ENCODE results near the gene EGFL7. TPM values are rescaled to one million over a fixed set of nuclear protein-coding genes. Genes with fewer than 3 reads are reported as not detected.

Gene EGFL7
- total and polyA plus RNA-seq, 2 of the 8 experiments (the other 6 are each of a cell fraction or from before 2014, with no cell fraction given) = 37.8 to 53.4 TPM

DNA sequence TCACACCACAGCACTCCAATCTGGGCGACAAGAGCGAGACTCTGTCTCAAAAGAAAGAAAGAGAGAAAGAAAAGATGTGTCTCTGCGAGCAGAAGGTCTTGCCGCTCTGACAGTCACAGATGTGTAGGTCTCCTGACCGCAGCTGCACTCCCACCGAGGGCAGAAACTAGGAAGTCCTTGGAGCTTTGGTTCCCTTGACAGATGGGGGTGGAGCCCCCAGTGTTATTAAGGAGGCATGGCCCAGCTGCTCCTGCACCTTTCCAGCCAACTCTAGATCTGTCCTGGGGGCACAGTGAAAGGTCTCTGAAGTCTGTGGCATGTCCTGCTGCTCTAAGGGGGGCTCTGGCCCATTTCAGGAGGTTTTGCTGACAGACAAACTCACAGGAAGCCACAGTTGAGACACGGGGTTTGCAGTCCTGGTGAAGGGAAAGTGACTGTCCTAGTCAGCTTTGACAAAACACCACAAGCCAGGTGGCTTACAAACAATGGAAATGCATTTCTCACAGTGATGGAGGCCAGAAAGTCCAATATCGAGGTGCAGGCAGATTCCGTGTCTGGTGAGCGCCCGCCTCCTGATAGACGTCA, 40.7 kb downstream of the EGFL7 start:
- H4K5ac ChIP-seq (ENCODE audit: insufficient read length, low read depth, low read length) = no peak overlapping the region
- no peaks in the 10 kb centered on the region for H3K79me1 ChIP-seq (ENCODE audit: low read depth, low read length)
- FAIRE-seq (no peak), DNase-seq (ENCODE audit: low read depth in 1 of 2, low spot score in 2 of 2) (no peak)
- H3K4me1 ChIP-seq (replicated peaks in 1 of 4; ENCODE audit: control insufficient read depth in 3 of 4, insufficient read depth in 4 of 4, low read length in 3 of 4) = peaks cover 0 to 7% (median 1%) of the 10 kb centered on the region in 4 experiments; a peak in 3 of 7 replicates
- no peak overlapping the region for H4K8ac ChIP-seq (ENCODE audit: extremely low read depth, insufficient read depth, low read length)
- peaks cover 0 to 2% (median 0%) of the 10 kb centered on the region in 4 experiments; a peak in 2 of 7 replicates for H3K27me3 ChIP-seq (replicated peaks in 1 of 4; ENCODE audit: control insufficient read depth in 3 of 4, extremely low read depth in 1 of 4, insufficient read depth in 3 of 4, low read length in 3 of 4)
- no peak overlapping the region for H3K27ac ChIP-seq (ENCODE audit: low read depth, low read length)
- H2AK5ac ChIP-seq (ENCODE audit: low read depth, low read length) = no peak overlapping the region
- H2BK5ac ChIP-seq (ENCODE audit: low read depth, low read length) = no peak overlapping the region
- H3K23ac ChIP-seq (ENCODE audit: insufficient read length) = no peak overlapping the region
- no peak overlapping the region for H3K4me3 ChIP-seq (ENCODE audit: extremely low read depth in 1 of 4, insufficient read depth in 2 of 4, low read depth in 3 of 4, low read length in 4 of 4)
- no peak overlapping the region for H3K14ac ChIP-seq (ENCODE audit: insufficient read length)
- H4K20me1 ChIP-seq (replicated peaks in 1 of 2; ENCODE audit: control insufficient read depth in 1 of 2, insufficient read depth in 2 of 2, low read length in 2 of 2) = no peaks in the 10 kb centered on the region
- ChIA-PET CTCF (ENCODE audit: partially characterized antibody) (interaction anchor here (1.4 to 1.6 kb wide), 3 partner anchors 9 to 332 kb away, joined by 3 to 5 read pairs (median 3); no protein-coding TSS in a partner anchor), POLR2A (ENCODE audit: partially characterized antibody) (interaction anchor here (1.2 kb wide), 1 partner anchor 15 kb away, joined by 4 read pairs; no protein-coding TSS in a partner anchor)
- no peak overlapping the region for H3K18ac ChIP-seq (ENCODE audit: extremely low read depth, low read length)
- H4K91ac ChIP-seq (replicated peaks; ENCODE audit: insufficient read length, low read length) = no peak overlapping the region
- H3K79me2 ChIP-seq (ENCODE audit: control insufficient read depth in 1 of 2, insufficient read depth in 2 of 2, low read length in 2 of 2) = no peaks in the 10 kb centered on the region
- H3K9me3 ChIP-seq (ENCODE audit: insufficient read depth in 2 of 2, low read depth in 1 of 2, low read length in 1 of 2) = no peaks in the 10 kb centered on the region
- H3K36me3 ChIP-seq (ENCODE audit: control insufficient read depth in 2 of 4, insufficient read depth in 4 of 4, low read length in 3 of 4) = no peaks in the 10 kb centered on the region
- WGBS, 2 experiments (ENCODE audit: extremely low coverage in 1 of 2, insufficient coverage in 1 of 2, insufficient read length in 1 of 2, insufficient replicate concordance in 2 of 2, low coverage in 1 of 2, low lambda C conversion rate in 2 of 2, missing lambda C conversion rate in 1 of 2) = 96% methylated on average over 12 of the region's 12 CpGs; no CpG with 5 or more reads in 1 of the 2 experiments
- no peak overlapping the region for H3K56ac ChIP-seq (replicated peaks; ENCODE audit: insufficient read length, low read depth, low read length)
- H2BK12ac ChIP-seq (ENCODE audit: low read depth, low read length) = no peak overlapping the region
- no peak overlapping the region for H2BK120ac ChIP-seq (replicated peaks; ENCODE audit: low read depth, low read length)
- no peak overlapping the region for H2BK15ac ChIP-seq (ENCODE audit: low read length)
- no peak overlapping the region for H2AFZ ChIP-seq (ENCODE audit: low read length)
- no peak overlapping the region for H3K4me2 ChIP-seq (ENCODE audit: insufficient read depth in 1 of 2, low read depth in 2 of 2, low read length in 2 of 2)
- H3K4ac ChIP-seq (replicated peaks; ENCODE audit: insufficient read length, low read depth, low read length) = no peak overlapping the region
- no peak overlapping the region for H3K9ac ChIP-seq (replicated peaks in 1 of 4; ENCODE audit: extremely low read depth in 1 of 4, low read depth in 3 of 4, low read length in 3 of 4)
- H3K23me2 ChIP-seq (ENCODE audit: low read depth, low read length) = no peaks in the 10 kb centered on the region
- TF ChIP-seq NRF1 (IDR thresholded peaks at IDR 0.05; ENCODE audit: low read depth, low read length) = no peak
- no peak overlapping the region for H2BK20ac ChIP-seq (ENCODE audit: low read length)
